OCI-LY7 (cell line): ENCODE measurements around the gene CDC42BPA. TPM values are rescaled to one million over a fixed set of nuclear protein-coding genes. Genes with fewer than 3 reads are reported as not detected.

ENCODE experiments used
- BruUV-seq: library from RNA; stranded (reverse); fragments of 400-500 nt; replicated peaks from 2 replicates; lab custom pipeline; 2021; lab: Mats Ljungman, UMichigan
- CTCF ChIA-PET: fragments of 300-600 bp; sonication (Branson Sonifier 250); formaldehyde crosslinking; loops from one replicate; lab custom pipeline; 2022; ENCODE audit warnings: antibody characterized with exemption; ENCODE audit not compliant: unreplicated experiment; lab: Charles Lee
- POLR2A ChIA-PET: fragments of 300-600 bp; sonication (Branson Sonifier 250); formaldehyde crosslinking; loops from one replicate; lab custom pipeline; 2022; ENCODE audit warnings: antibody characterized with exemption; lab: Charles Lee
- DNase-seq: peaks from one replicate; pipeline ENCODE4 v3.0.0-alpha.2; 2015; ENCODE audit warnings: low spot score
- H2AFZ ChIP-seq: fragments of 200-600 bp; sonication (generic), shearing (Covaris generic); 2 replicates; pipeline ENCODE4 v1.6.1; 2014; ENCODE audit warnings: mild to moderate bottlenecking, antibody characterized with exemption, low read length, moderate library complexity
- H3K27ac ChIP-seq: fragments of 200-600 bp; sonication (generic); 2 replicates; pipeline ENCODE4 v1.5.1; 2014; ENCODE audit warnings: mixed run types, low read depth, mild to moderate bottlenecking, moderate library complexity, low read length, inconsistent platforms; ENCODE audit not compliant: poor library complexity, severe bottlenecking
- H3K36me3 ChIP-seq: fragments of 200-600 bp; sonication (generic); 2 replicates; pipeline ENCODE4 v1.6.1; 2014; ENCODE audit warnings: mild to moderate bottlenecking, antibody characterized with exemption, low read length, moderate library complexity, mixed read lengths; ENCODE audit not compliant: insufficient read depth
- H3K4me1 ChIP-seq: fragments of 200-600 bp; sonication (generic); 2 replicates; pipeline ENCODE4 v1.5.1; 2014; ENCODE audit warnings: mild to moderate bottlenecking, low read length; ENCODE audit not compliant: insufficient read depth, poor library complexity, severe bottlenecking
- H3K4me2 ChIP-seq: fragments of 200-600 bp; sonication (generic); 2 replicates; pipeline ENCODE4 v1.6.1; 2014; ENCODE audit warnings: mild to moderate bottlenecking, low read length
- H3K4me3 ChIP-seq: fragments of 200-600 bp; sonication (generic); 2 replicates; pipeline ENCODE4 v1.5.1; 2014; ENCODE audit warnings: mild to moderate bottlenecking, low read depth, low read length; ENCODE audit not compliant: poor library complexity, severe bottlenecking
- H3K79me2 ChIP-seq: fragments of 200-600 bp; sonication (generic); 2 replicates; pipeline ENCODE4 v1.6.1; 2016; ENCODE audit warnings: low read depth, mild to moderate bottlenecking, low read length, moderate library complexity, mixed read lengths; ENCODE audit not compliant: insufficient read depth
- H3K9me2 ChIP-seq: fragments of 200-600 bp; sonication (generic); 2 replicates; pipeline ENCODE4 v1.6.1; 2016; ENCODE audit warnings: mild to moderate bottlenecking, low read length, mixed read lengths; ENCODE audit not compliant: insufficient read depth
- H3K9me3 ChIP-seq: fragments of 200-600 bp; sonication (generic); 2 replicates; pipeline ENCODE4 v1.6.1; 2014; ENCODE audit warnings: mild to moderate bottlenecking, mixed run types, low read length, mixed read lengths
- H4K20me1 ChIP-seq: fragments of 200-600 bp; sonication (generic); 2 replicates; pipeline ENCODE4 v1.6.1; 2014; ENCODE audit warnings: mild to moderate bottlenecking, antibody characterized with exemption, low read length, moderate library complexity, mixed read lengths; ENCODE audit not compliant: insufficient read depth
- CTCF ChIP-seq: fragments of 200-600 bp; sonication (generic); conservative IDR thresholded peaks from 2 replicates; pipeline ENCODE4 v1.5.1; 2014; ENCODE audit warnings: mild to moderate bottlenecking, antibody characterized with exemption, low read length, moderate library complexity, mixed read lengths
- EZH2phosphoT487 ChIP-seq: fragments of 200-600 bp; sonication (generic); IDR thresholded peaks from 2 replicates; pipeline ENCODE4 v1.6.1; 2018; ENCODE audit warnings: low read depth, borderline replicate concordance, mild to moderate bottlenecking, mixed run types, antibody characterized with exemption, low read length, moderate library complexity, mixed read lengths
- intact Hi-C: fragments of 100-400 bp; cut with micrococcal nuclease; formaldehyde crosslinking; loops from one replicate; pipeline ENCODE4 v1.10.0; 2022; ENCODE audit not compliant: unreplicated experiment
- total RNA-seq, 2 experiments: library from RNA; depleted of rRNA in 1 of 2; stranded (reverse); fragments of >200 nt in 1 of 2; shearing (Covaris generic) in 1 of 2; gene quantifications; 2 replicates each; pipeline ENCODE4 v1.2.3, GENCODE V29; 2014 to 2022

Gene CDC42BPA
- total RNA-seq, 2 experiments from 2014 or later, result not detected

GRCh38 chr1:227270554-227270953 lies 47.7 kb downstream of the CDC42BPA start:
- H2AFZ ChIP-seq, result no peak overlapping the region
- no peaks in the 10 kb centered on the region for H3K9me2 ChIP-seq
- no peaks in the 10 kb centered on the region for H3K36me3 ChIP-seq
- H3K4me3 ChIP-seq, result no peak overlapping the region
- H4K20me1 ChIP-seq, result no peaks in the 10 kb centered on the region
- no TSS peak for BruUV-seq
- ChIA-PET POLR2A (interaction anchor here (1.2 kb wide), 1 partner anchor 10 kb away, joined by 5 read pairs; no protein-coding TSS in a partner anchor), CTCF (no interaction called here)
- H3K9me3 ChIP-seq, result no peaks in the 10 kb centered on the region
- DNase-seq, result no peak
- TF ChIP-seq CTCF, result no peak
- TF ChIP-seq EZH2phosphoT487, result no peak
- H3K79me2 ChIP-seq, result no peaks in the 10 kb centered on the region
- intact Hi-C loops, result no loop called here
- no peak overlapping the region for H3K27ac ChIP-seq
- H3K4me2 ChIP-seq, result no peak overlapping the region
- no peaks in the 10 kb centered on the region for H3K4me1 ChIP-seq

- CTCF ChIA-PET, result no interaction called here
- no peak overlapping the region for H2AFZ ChIP-seq
- H3K79me2 ChIP-seq, result no peaks in the 10 kb centered on the region
- no TSS peak for BruUV-seq
- TF ChIP-seq EZH2phosphoT487 (no peak), CTCF (no peak)
- no peak overlapping the region for H3K27ac ChIP-seq
- no peak overlapping the region for H3K4me2 ChIP-seq
- no peaks in the 10 kb centered on the region for H3K9me2 ChIP-seq
- no peaks in the 10 kb centered on the region for H3K9me3 ChIP-seq
- DNase-seq, result no peak
- intact Hi-C loops, result no loop called here
- POLR2A ChIA-PET, result no interaction called here
- H4K20me1 ChIP-seq, result no peaks in the 10 kb centered on the region
- H3K4me1 ChIP-seq, result no peaks in the 10 kb centered on the region
- no peaks in the 10 kb centered on the region for H3K36me3 ChIP-seq
- H3K4me3 ChIP-seq, result no peak overlapping the region
These were observed 49.3 kb downstream of the CDC42BPA start for GRCh38 chr1:227268943-227269342.

DNA sequence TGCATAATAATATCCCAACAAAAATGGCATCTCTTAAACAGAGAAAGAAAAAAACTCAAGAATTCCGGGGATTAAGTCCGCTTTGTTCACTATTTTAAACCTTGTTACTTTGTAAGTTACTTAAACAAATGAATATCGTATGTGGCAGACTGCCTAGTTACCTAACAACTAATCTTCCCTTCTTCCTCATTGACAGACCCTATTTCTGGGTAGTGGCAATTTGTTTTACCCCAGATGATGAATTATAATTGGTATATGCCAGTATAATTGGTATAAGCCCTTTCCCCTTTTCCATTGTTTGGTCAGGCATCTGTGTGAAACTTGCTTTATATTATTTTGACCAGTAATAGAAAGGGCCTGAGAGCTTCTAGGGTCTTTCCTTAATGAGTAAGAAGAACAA lies 52.4 kb downstream of the CDC42BPA start:
- intact Hi-C loops, result no loop called here
- no peak overlapping the region for H3K27ac ChIP-seq
- H3K9me2 ChIP-seq, result no peaks in the 10 kb centered on the region
- no peaks in the 10 kb centered on the region for H3K79me2 ChIP-seq
- CTCF ChIA-PET, result no interaction called here
- no peaks in the 10 kb centered on the region for H3K4me1 ChIP-seq
- H2AFZ ChIP-seq, result no peak overlapping the region
- TF ChIP-seq EZH2phosphoT487 (no peak), CTCF (no peak)
- no peaks in the 10 kb centered on the region for H3K9me3 ChIP-seq
- no TSS peak for BruUV-seq
- no peak overlapping the region for H3K4me3 ChIP-seq
- H3K36me3 ChIP-seq, result no peaks in the 10 kb centered on the region
- DNase-seq, result no peak
- POLR2A ChIA-PET, result interaction anchor here (0.5 kb wide), 1 partner anchor 1703 kb away, joined by 5 read pairs; no protein-coding TSS in a partner anchor
- no peak overlapping the region for H3K4me2 ChIP-seq
- H4K20me1 ChIP-seq, result no peaks in the 10 kb centered on the region
